ENCODE results near the gene DUOXA1. TPM values are rescaled to one million over a fixed set of nuclear protein-coding genes. Genes with fewer than 3 reads are reported as not detected.

The DUOXA1 gene
- total RNA-seq, 1 donor from 2014 or later = not detected

- H3K4me1 Mint-ChIP-seq = peaks cover 6% of the 10 kb centered on the region
- peaks cover 4% of the 10 kb centered on the region for H3K9me3 Mint-ChIP-seq
- no peaks in the 10 kb centered on the region for H3K36me3 Mint-ChIP-seq (ENCODE audit: low read depth)
- no peak overlapping the region for H3K4me3 Mint-ChIP-seq
- no peak overlapping the region for H3K27ac Mint-ChIP-seq (ENCODE audit: unreplicated experiment)
- no peak for TF ChIP-seq CTCF (conservative IDR thresholded peaks at IDR 0.05)
- DNase-seq (ENCODE audit: low read depth, low spot score) = no peak
- peaks cover 70% of the 10 kb centered on the region for H3K27me3 Mint-ChIP-seq (ENCODE audit: low read depth)
Observed at GRCh38 chr15:45117308-45118130, 12.2 kb downstream of the DUOXA1 start.

GRCh38 chr15:45116482-45117307 is 13.0 kb downstream of the DUOXA1 start:
- H3K36me3 Mint-ChIP-seq (ENCODE audit: low read depth) = no peaks in the 10 kb centered on the region
- H3K9me3 Mint-ChIP-seq = peaks cover 4% of the 10 kb centered on the region
- DNase-seq (ENCODE audit: low read depth, low spot score) = no peak
- no peak for TF ChIP-seq CTCF (conservative IDR thresholded peaks at IDR 0.05)
- peaks cover 76% of the 10 kb centered on the region for H3K27me3 Mint-ChIP-seq (ENCODE audit: low read depth)
- peaks cover 13% of the 10 kb centered on the region for H3K4me1 Mint-ChIP-seq
- H3K27ac Mint-ChIP-seq (ENCODE audit: unreplicated experiment) = no peak overlapping the region
- H3K4me3 Mint-ChIP-seq = no peak overlapping the region

GRCh38 chr15:45116006-45116481 is 13.6 kb downstream of the DUOXA1 start:
- no peak overlapping the region for H3K4me3 Mint-ChIP-seq
- H3K9me3 Mint-ChIP-seq = peaks cover 4% of the 10 kb centered on the region
- H3K4me1 Mint-ChIP-seq = peaks cover 13% of the 10 kb centered on the region
- peaks cover 74% of the 10 kb centered on the region for H3K27me3 Mint-ChIP-seq (ENCODE audit: low read depth)
- H3K27ac Mint-ChIP-seq (ENCODE audit: unreplicated experiment) = no peak overlapping the region
- H3K36me3 Mint-ChIP-seq (ENCODE audit: low read depth) = no peaks in the 10 kb centered on the region
- DNase-seq (ENCODE audit: low read depth, low spot score) = no peak
- TF ChIP-seq CTCF (conservative IDR thresholded peaks at IDR 0.05) = no peak

GRCh38 chr15:45115312-45115820 is 14.3 kb downstream of the DUOXA1 start:
- Mint-ChIP-seq H3K9me3 (peaks cover 4% of the 10 kb centered on the region), H3K27ac (ENCODE audit: unreplicated experiment) (no peak overlapping the region), H3K4me3 (no peak overlapping the region), H3K4me1 (peaks cover 13% of the 10 kb centered on the region), H3K27me3 (ENCODE audit: low read depth) (peaks cover 76% of the 10 kb centered on the region), H3K36me3 (ENCODE audit: low read depth) (no peaks in the 10 kb centered on the region)
- TF ChIP-seq CTCF (conservative IDR thresholded peaks at IDR 0.05) = no peak
- DNase-seq (ENCODE audit: low read depth, low spot score) = no peak

GRCh38 chr15:45114751-45115085 is 15.0 kb downstream of the DUOXA1 start:
- no peak overlapping the region for H3K4me3 Mint-ChIP-seq
- H3K27me3 Mint-ChIP-seq (ENCODE audit: low read depth) = peaks cover 79% of the 10 kb centered on the region
- H3K9me3 Mint-ChIP-seq = peaks cover 4% of the 10 kb centered on the region
- no peak for TF ChIP-seq CTCF (conservative IDR thresholded peaks at IDR 0.05)
- no peak overlapping the region for H3K27ac Mint-ChIP-seq (ENCODE audit: unreplicated experiment)
- no peaks in the 10 kb centered on the region for H3K36me3 Mint-ChIP-seq (ENCODE audit: low read depth)
- DNase-seq (ENCODE audit: low read depth, low spot score) = no peak
- H3K4me1 Mint-ChIP-seq = peaks cover 13% of the 10 kb centered on the region
